Limb (tissue), 2 donors: Measurements from ENCODE around the gene MEGF8.

Experiments used
- DNase-seq, 2 donors: peaks; one replicate each; pipeline ENCODE4 v3.0.0-alpha.2; 2016; ENCODE audit errors: extremely low spot score in 2 of 2

MEGF8 gene

GRCh38 chr19:42376177-42376555 is 50.7 kb downstream of the MEGF8 start:
- no peak for DNase-seq

- no peak for DNase-seq
Observed at GRCh38 chr19:42378225-42379215, 53.1 kb downstream of the MEGF8 start.

- no peak for DNase-seq
Observed at GRCh38 chr19:42380155-42380554, 54.7 kb downstream of the MEGF8 start.

GRCh38 chr19:42386974-42387707 is 61.7 kb downstream of the MEGF8 start:
- DNase-seq = peak in 1 of 2 donors; percentile 56

- no peak for DNase-seq
Observed at GRCh38 chr19:42388851-42389489, 63.5 kb downstream of the MEGF8 start.

- no peak for DNase-seq
Observed at GRCh38 chr19:42389899-42390298, 64.5 kb downstream of the MEGF8 start, which contains the start of gene CNFN. Gene CNFN, minus strand, starts transcription at chr19:42390297. Its CDS starts 1,260 bp downstream, at chr19:42389037.

- DNase-seq = no peak
Observed at GRCh38 chr19:42392165-42392564, 66.7 kb downstream of the MEGF8 start.

- DNase-seq = no peak
Observed at GRCh38 chr19:42394751-42395150, 69.3 kb downstream of the MEGF8 start.

- peak; percentile 97 to 100 for DNase-seq
Observed at GRCh38 chr19:42396381-42397262, 71.2 kb downstream of the MEGF8 start.

GRCh38 chr19:42397263-42398166 is 72.1 kb downstream of the MEGF8 start:
- DNase-seq = no peak

- DNase-seq = no peak
Observed at GRCh38 chr19:42400404-42400803, 75.0 kb downstream of the MEGF8 start.

- DNase-seq = peak; percentile 81 to 93
Observed at GRCh38 chr19:42401365-42402303, 76.2 kb downstream of the MEGF8 start.

- no peak for DNase-seq
Observed at GRCh38 chr19:42402376-42403116, 77.1 kb downstream of the MEGF8 start.

GRCh38 chr19:42403586-42403985 is 78.2 kb downstream of the MEGF8 start:
- no peak for DNase-seq

- no peak for DNase-seq
Observed at GRCh38 chr19:42406111-42406510, 80.7 kb downstream of the MEGF8 start.

GRCh38 chr19:42407085-42407815 is 81.8 kb downstream of the MEGF8 start:
- DNase-seq = no peak

- no peak for DNase-seq
Observed at GRCh38 chr19:42407816-42408175, 82.4 kb downstream of the MEGF8 start.
